Measurements from ENCODE around the gene MACROH2A1. TPM values are rescaled to one million over a fixed set of nuclear protein-coding genes. Genes with fewer than 3 reads are reported as not detected.

Gene MACROH2A1
- polyA plus RNA-seq, 2 of the 4 experiments (the other 2 are of a cell fraction) = 158 to 172 TPM

DNA sequence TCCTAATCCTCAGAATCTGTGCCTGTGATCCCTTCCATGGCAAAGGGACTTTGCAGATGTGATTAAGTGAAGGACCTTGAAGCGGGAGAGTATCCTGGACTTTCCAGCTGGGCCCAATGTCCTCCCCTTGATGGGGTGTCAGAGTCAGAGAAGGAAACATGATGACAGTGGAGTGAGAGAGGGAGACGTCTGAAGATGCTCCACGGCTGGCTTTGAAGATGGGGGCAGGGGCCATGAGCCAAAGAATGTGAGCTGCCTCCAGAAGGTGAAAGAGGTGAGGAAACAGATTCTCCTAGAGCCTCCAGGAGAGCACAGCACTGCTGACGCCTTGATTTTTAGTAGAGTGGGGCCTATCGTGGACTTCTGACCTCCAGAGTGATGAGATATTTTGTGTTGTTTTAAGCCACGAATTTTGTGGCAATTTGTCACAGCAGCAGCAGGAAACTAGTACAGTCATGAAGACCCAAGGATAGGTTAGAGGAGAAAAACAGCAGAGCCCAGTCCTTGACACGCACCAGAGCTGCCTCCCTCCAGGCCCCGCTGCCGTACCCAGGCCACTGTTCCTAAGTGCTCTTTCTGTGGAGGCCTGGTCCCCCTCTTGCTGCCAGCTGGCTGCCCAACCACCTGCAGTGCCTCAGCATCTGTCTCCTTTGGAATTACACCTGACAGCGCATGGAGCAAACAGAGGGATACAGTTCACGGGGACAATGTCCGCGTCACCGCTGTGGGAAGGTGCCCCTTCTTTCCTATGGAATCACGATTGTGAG lies 78.1 kb downstream of the MACROH2A1 start:
- CTCF ChIA-PET = interaction anchor here (0.7 to 5.4 kb wide), 2 partner anchors 12 to 78 kb away, joined by 3 to 30 read pairs; no protein-coding TSS in a partner anchor
- WGBS (ENCODE audit: missing lambda C conversion rate) = 80% methylated on average over 15 of the region's 15 CpGs
- Histone ChIP-seq H3K4me2 (no peak overlapping the region), H3K9me3 (no peaks in the 10 kb centered on the region), H3K4me3 (no peak overlapping the region), H3K4me1 (no peaks in the 10 kb centered on the region), H3K27ac (no peak overlapping the region)
- TF ChIP-seq FOSL2 (IDR thresholded peaks at IDR 0.05) (no peak), FOSL2 (CRISPR knock-in tag; IDR thresholded peaks at IDR 0.05) (no peak)
- ATAC-seq = no peak
- POLR2A ChIA-PET = no interaction called here
- no peak for DNase-seq (ENCODE audit: low read depth in 1 of 2, low spot score in 1 of 2)
- FAIRE-seq = no peak

GRCh38 chr5:135319928-135320606 lies 79.0 kb downstream of the MACROH2A1 start:
- Histone ChIP-seq H3K4me2 (no peak overlapping the region), H3K4me3 (no peak overlapping the region), H3K9me3 (no peaks in the 10 kb centered on the region), H3K27ac (peak overlapping the region in 1 of 2 experiments; percentile 41; a peak in 2 of 6 replicates), H3K4me1 (no peaks in the 10 kb centered on the region)
- POLR2A ChIA-PET = no interaction called here
- TF ChIP-seq CEBPB (IDR thresholded peaks at IDR 0.05) (no peak), NR3C1 (IDR thresholded peaks at IDR 0.05) (no peak), JUN (IDR thresholded peaks at IDR 0.05) (no peak), ESRRA (IDR thresholded peaks at IDR 0.05; ENCODE audit: borderline replicate concordance, low read length) (no peak), JUNB (IDR thresholded peaks at IDR 0.05) (no peak), ZC3H11A (IDR thresholded peaks at IDR 0.05) (no peak), TFCP2L1 (CRISPR knock-in tag; IDR thresholded peaks at IDR 0.05) (no peak), PHF8 (IDR thresholded peaks at IDR 0.05; ENCODE audit: borderline replicate concordance, low read depth) (no peak), ZNF302 (CRISPR knock-in tag; IDR thresholded peaks at IDR 0.05) (no peak), ZFP36 (IDR thresholded peaks at IDR 0.05; ENCODE audit: borderline replicate concordance, partially characterized antibody) (no peak), GATA3 (IDR thresholded peaks at IDR 0.05; ENCODE audit: borderline replicate concordance) (no peak), HOXB13 (CRISPR knock-in tag; IDR thresholded peaks at IDR 0.05; ENCODE audit: low read depth) (no peak), EP300 (IDR thresholded peaks at IDR 0.05) (no peak), EHMT2 (IDR thresholded peaks at IDR 0.05; ENCODE audit: low read depth) (no peak), RNF2 (IDR thresholded peaks at IDR 0.05; ENCODE audit: borderline replicate concordance, low read depth) (no peak), HDAC2 (IDR thresholded peaks at IDR 0.05) (no peak), CBX8 (IDR thresholded peaks at IDR 0.05) (no peak), SMC3 (IDR thresholded peaks at IDR 0.05) (no peak)
- TF ChIP-seq, protein P1, sequence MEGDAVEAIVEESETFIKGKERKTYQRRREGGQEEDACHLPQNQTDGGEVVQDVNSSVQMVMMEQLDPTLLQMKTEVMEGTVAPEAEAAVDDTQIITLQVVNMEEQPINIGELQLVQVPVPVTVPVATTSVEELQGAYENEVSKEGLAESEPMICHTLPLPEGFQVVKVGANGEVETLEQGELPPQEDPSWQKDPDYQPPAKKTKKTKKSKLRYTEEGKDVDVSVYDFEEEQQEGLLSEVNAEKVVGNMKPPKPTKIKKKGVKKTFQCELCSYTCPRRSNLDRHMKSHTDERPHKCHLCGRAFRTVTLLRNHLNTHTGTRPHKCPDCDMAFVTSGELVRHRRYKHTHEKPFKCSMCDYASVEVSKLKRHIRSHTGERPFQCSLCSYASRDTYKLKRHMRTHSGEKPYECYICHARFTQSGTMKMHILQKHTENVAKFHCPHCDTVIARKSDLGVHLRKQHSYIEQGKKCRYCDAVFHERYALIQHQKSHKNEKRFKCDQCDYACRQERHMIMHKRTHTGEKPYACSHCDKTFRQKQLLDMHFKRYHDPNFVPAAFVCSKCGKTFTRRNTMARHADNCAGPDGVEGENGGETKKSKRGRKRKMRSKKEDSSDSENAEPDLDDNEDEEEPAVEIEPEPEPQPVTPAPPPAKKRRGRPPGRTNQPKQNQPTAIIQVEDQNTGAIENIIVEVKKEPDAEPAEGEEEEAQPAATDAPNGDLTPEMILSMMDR (IDR thresholded peaks at IDR 0.05) = no peak
- DNase-seq (ENCODE audit: low read depth in 1 of 2, low spot score in 1 of 2) = no peak
- 72% methylated on average over 8 of the region's 8 CpGs for WGBS (ENCODE audit: missing lambda C conversion rate)
- no peak for FAIRE-seq
- ATAC-seq = peak in 1 of 2 experiments; percentile 73; a peak in 3 of 6 replicates
- CTCF ChIA-PET = interaction anchor here (0.7 to 5.4 kb wide), 3 partner anchors 12 to 78 kb away, joined by 3 to 30 read pairs (median 3); no protein-coding TSS in a partner anchor

GRCh38 chr5:135319458-135319857 lies 79.6 kb downstream of the MACROH2A1 start:
- no peaks in the 10 kb centered on the region for H3K9me3 ChIP-seq
- DNase-seq (ENCODE audit: low read depth in 1 of 2, low spot score in 1 of 2) (no peak), ATAC-seq (no peak), FAIRE-seq (no peak)
- H3K4me3 ChIP-seq = no peak overlapping the region
- no peaks in the 10 kb centered on the region for H3K4me1 ChIP-seq
- H3K4me2 ChIP-seq = no peak overlapping the region
- CTCF ChIA-PET = interaction anchor here (1.1 kb wide), 2 partner anchors 13 to 22 kb away, joined by 3 to 4 read pairs; no protein-coding TSS in a partner anchor
- 77% methylated on average over 6 of the region's 6 CpGs for WGBS (ENCODE audit: missing lambda C conversion rate)
- no peak overlapping the region for H3K27ac ChIP-seq
- POLR2A ChIA-PET = no interaction called here
- no peak for TF ChIP-seq MAZ (IDR thresholded peaks at IDR 0.05; ENCODE audit: borderline replicate concordance, low read depth, low read length)
- no peak for TF ChIP-seq PHF8 (IDR thresholded peaks at IDR 0.05; ENCODE audit: borderline replicate concordance, low read depth)
- no peak for TF ChIP-seq HOXB13 (CRISPR knock-in tag; IDR thresholded peaks at IDR 0.05; ENCODE audit: low read depth)
- no peak for TF ChIP-seq NFE2L2 (conservative IDR thresholded peaks at IDR 0.05; ENCODE audit: low read length)
- TF ChIP-seq RAD21 (conservative IDR thresholded peaks at IDR 0.05 in 1 of 2, IDR thresholded peaks at IDR 0.05 in 1 of 2) = no peak
- TF ChIP-seq, protein P2, sequence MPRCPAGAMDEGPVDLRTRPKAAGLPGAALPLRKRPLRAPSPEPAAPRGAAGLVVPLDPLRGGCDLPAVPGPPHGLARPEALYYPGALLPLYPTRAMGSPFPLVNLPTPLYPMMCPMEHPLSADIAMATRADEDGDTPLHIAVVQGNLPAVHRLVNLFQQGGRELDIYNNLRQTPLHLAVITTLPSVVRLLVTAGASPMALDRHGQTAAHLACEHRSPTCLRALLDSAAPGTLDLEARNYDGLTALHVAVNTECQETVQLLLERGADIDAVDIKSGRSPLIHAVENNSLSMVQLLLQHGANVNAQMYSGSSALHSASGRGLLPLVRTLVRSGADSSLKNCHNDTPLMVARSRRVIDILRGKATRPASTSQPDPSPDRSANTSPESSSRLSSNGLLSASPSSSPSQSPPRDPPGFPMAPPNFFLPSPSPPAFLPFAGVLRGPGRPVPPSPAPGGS (IDR thresholded peaks at IDR 0.05) = no peak
- TF ChIP-seq, protein P3, sequence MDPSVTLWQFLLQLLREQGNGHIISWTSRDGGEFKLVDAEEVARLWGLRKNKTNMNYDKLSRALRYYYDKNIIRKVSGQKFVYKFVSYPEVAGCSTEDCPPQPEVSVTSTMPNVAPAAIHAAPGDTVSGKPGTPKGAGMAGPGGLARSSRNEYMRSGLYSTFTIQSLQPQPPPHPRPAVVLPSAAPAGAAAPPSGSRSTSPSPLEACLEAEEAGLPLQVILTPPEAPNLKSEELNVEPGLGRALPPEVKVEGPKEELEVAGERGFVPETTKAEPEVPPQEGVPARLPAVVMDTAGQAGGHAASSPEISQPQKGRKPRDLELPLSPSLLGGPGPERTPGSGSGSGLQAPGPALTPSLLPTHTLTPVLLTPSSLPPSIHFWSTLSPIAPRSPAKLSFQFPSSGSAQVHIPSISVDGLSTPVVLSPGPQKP (IDR thresholded peaks at IDR 0.05; ENCODE audit: low read depth, low read length) = no peak
- no peak for TF ChIP-seq PBX3 (IDR thresholded peaks at IDR 0.05)
- no peak for TF ChIP-seq KDM5A (IDR thresholded peaks at IDR 0.05)
- TF ChIP-seq HEYL (CRISPR knock-in tag; IDR thresholded peaks at IDR 0.05) = no peak
- no peak for TF ChIP-seq EHMT2 (IDR thresholded peaks at IDR 0.05; ENCODE audit: low read depth)
- no peak for TF ChIP-seq MAFK (IDR thresholded peaks at IDR 0.05; ENCODE audit: partially characterized antibody)
